ENCODE measurements around the gene BRINP3.
"Not testable (repeated sequence)": the region's sequence is repeated elsewhere in the genome, so short reads cannot be mapped to it uniquely, and the experiment has no call there.

The BRINP3 gene

DNA sequence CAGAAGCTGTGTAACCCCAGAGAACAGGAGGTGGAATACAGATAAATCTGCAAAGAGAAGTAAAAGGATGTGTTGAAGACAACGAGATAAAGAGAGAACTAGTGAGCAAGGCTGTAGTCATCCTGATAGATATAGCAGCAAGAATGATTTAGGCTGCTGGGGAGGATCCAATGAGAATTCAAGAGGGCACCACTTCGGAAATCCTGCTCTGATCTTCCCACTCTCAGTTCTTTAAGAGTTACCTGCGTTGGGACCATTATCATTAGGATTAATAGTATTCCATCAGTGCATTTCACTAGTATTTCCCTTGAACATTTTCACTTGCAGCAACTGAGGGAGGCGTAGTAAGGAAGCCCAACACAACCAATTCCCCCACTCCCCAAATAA, at the start of gene BRINP3:
TSS of gene BRINP3 (minus strand) at position 103 of the 387 bp plus-strand sequence.
- no peak for DNase-seq (ENCODE audit: low read depth)

DNA sequence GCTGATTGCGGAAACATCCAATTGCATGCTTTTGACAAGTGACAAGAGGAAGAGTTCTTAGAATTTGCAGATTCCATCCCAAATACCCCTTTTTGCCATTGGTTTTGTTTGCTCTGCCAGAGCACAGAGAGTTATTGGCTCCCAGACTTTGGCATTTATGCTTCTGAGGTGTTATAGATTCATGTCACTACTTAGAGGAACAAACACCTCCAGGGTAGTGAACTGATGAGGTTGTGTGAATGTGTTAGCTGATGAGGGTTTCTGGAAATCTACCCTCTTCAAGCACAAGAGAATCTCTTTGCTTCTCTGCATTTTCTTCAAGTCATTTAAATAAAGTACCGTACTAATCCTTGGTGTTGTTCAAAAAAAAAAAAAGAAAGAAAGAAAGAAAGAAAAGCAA, 33.9 kb upstream of the BRINP3 start:
- DNase-seq (ENCODE audit: low read depth): no peak

DNA sequence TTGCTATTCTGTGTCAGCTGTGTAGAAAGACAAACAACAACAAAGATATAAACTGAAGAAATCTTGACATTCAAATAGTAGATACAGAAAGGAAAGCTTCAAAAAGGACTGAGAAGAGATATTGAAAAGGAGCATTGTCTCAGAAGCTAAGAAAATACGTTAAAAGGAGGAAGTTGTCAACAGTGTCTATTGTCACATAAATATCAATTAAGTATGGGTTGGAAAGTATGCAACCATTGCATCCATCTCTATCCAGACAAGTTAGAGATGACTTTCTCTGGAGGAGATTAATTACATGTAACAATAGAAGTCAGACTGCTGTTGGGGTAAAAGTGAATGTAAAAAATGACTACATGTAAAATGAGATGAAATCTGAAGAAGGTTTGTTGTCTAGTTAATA, 29.7 kb upstream of the BRINP3 start:
- no peak for DNase-seq (ENCODE audit: low read depth)

DNA sequence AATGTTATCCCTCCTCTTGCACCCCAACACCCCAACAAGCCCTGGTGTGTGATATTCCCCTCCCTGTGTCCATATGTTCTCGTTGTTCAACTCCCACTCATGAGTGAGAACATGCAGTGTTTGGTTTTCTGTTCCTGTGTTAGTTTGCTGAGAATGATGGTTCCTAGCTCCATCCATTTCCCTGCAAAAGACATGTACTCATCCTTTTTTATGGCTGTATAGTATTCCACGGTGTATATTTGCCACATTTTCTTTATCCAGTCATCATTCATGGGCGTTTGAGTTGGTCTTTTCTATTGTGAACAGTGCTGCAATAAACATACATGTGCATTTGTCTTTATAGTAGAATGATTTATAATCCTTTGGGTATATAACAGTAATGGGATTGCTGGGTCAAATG, 26.9 kb upstream of the BRINP3 start:
- not testable (repeated sequence) for DNase-seq (ENCODE audit: low read depth)

DNA sequence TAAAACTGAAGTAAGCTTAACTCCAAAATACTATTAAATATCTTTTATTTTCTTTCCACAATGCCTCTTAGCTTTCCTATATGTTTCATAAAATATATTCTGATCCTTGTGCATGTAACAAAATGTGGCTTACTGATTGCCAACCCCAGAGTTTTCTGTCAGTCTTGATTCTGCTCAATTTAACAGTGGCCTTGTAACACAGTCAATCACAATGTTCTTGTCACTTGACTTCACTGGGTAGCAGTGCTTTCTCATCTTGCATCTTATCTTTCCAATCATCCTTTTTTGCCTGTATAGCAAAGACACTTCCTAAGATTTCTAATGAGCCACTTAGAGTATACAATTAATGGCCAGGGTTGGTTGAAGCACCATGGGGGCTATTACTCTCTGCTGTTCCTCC, 19.9 kb upstream of the BRINP3 start:
- no peak for DNase-seq (ENCODE audit: low read depth)

DNA sequence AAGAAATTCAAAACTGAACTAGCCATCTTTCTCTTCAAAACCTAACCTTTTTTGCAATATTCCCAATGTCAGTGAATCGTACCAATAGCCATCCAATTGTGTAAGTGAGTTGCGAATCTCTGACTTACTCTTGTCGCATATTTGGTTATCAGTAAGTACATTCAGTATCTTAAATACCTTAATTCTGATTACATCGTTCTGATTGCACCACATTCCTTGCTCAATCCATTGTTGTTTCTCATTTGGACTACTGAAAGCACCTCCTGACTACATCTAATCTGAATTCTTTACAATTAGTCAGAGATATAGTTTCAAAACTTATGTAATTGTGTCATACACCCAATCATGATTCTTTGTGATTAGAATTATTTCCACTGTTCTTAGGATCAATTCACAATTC, 16.8 kb upstream of the BRINP3 start:
- no peak for DNase-seq (ENCODE audit: low read depth)

DNA sequence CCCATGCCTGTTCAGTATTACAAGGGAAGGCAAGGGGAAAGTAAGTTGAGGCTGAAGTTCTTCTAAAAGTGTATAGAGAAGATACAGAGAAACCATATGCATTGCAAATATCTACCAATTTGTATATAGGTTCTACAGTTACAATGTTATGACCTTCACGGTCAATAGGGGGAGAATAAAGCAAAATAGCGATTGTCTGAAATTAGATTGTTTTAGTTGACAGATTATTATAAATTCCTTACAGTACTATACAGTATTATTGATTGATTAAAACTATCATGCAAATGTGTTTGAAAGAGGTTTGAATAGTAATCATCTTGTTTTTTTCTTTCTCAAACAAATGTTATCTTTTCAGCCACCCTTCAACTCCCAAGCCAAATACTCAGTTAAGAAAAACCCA, 13.7 kb upstream of the BRINP3 start:
- DNase-seq (ENCODE audit: low read depth): no peak

DNA sequence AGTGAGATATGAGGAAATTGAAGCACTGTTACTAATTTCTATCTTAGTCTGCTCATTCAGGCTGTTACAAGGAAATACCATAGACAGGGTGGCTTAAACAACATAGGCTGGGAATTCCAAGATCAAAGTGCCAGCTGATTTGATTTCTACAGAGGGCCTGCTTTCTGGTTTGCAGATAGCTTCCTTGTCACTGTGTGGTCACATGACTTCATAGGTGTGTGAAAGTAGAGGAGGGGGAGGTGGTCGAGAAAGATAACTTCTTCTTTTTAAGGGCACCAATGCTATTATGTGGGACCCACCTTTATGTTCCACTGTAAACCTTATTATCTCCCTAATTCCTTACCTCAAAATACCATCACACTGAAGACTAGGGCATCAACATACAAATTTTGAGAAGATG, 6.4 kb upstream of the BRINP3 start:
- no peak for DNase-seq (ENCODE audit: low read depth)

DNA sequence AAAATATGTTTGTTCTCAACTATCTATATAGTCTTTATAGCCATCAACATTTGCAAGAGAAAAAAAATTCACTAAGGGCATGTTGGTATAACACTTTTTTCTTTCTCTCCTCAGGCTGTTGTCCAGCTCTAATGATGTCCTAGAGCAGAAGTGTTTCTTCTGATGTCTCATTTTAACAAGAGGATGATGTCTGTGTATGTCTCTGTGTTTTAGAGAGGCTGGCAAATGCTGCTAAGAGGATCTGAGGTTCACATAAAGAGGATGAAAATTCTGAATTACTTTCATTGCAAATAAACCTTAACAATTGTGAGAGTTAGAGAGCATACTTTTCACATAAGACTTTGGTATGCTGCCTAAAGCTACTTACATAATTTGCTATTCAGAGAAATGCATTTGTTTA, 2.6 kb upstream of the BRINP3 start:
- DNase-seq (ENCODE audit: low read depth): no peak

DNA sequence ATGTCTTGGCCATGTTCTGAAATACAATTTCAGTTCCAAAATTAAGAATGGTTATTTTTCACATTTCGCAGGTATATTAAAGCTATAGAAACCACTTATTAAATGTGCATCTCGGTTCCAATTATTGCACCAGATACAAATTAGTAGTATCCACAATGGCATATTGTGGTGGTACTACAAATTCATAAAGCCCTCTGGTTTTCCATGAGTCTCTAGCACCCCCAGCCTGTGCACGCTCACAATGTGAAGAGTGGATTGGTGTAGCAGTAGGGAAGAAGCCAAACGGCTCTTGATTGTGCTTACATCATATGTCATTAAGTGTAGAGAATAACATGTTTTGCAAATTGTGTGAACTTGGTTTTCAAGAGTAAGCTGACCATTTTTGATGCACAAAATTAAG, 1.9 kb upstream of the BRINP3 start:
- DNase-seq (ENCODE audit: low read depth): no peak

DNA sequence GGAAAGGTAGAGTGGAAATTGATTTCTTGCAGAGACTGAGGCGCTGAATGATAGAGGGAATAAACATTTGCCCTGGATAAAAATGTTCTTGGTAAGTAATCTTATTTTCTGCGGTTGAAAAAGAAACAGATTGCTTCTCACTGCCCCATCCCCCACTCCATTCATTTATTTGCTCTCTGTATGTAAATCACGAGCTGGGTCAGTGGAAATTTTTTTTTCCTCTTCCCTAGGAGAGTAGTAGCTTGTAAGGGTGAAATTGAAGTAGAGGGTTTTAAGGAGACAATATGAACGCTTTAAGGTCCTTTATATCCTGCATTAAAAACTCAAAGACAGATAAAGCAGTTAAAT, 1.4 kb upstream of the BRINP3 start:
- no peak for DNase-seq (ENCODE audit: low read depth)

DNA sequence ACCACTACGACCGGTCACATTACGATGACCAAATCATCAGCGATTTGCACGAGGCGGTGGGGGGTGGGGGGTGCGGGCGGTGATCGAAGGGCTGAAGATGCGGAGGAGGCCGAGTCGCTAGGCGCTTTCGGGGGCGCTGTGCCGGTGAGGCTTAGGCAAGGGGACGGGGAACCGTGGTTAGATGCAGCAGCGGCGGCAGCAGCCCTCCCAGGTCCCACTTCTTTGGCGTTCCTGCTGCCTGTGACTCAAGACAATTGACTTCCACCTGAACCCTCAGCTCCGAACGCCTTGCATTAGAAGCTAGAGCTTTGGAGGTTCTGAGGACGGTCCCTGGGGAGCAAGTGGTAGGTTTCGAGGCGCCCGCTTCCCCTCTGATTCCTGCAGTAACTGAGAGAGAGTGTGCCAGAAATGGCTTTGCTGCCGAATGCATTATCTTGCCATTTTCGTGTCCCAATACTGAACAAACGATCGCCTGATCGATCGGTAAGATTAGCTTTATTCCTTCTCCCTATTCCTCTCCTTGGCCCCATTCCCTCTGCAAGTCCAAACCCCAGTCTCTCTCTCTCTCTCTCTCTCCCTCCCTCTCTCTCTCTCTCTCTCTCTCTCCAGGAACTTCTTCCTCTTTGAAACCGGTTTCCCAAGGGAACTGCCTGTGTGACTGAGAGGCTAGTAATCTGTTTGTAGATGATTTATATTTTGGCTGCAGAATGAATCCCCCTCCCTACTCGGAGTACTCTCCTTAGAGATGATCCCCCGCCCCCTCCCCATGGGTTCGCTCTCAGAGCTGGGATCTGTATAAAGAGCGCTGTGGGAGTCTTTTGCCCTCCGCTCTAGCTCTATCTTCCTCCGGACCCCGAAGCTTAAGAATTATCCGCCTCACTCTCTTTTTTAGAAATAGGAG, 735 bp upstream of the BRINP3 start:
- DNase-seq (ENCODE audit: low read depth): no peak

DNA sequence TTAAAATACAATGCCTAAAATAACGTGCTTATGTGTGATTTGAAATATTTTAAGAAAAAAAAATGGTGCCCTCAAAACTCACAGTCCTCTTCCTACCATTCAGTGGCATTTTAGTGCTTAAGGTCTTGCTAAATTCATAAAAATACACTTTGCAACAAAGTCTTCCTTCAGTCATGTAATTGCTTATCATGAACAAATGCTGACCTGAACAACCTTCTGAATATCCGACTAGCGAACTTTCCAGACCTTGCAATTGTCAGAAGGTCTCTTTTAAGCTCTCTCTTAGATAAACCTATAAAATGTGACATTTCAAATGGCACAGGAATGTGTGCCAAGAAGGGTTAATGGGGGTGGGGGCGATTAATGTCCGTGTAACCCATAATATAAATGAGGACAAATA, 858 bp downstream of the BRINP3 start:
- no peak for DNase-seq (ENCODE audit: low read depth)

DNA sequence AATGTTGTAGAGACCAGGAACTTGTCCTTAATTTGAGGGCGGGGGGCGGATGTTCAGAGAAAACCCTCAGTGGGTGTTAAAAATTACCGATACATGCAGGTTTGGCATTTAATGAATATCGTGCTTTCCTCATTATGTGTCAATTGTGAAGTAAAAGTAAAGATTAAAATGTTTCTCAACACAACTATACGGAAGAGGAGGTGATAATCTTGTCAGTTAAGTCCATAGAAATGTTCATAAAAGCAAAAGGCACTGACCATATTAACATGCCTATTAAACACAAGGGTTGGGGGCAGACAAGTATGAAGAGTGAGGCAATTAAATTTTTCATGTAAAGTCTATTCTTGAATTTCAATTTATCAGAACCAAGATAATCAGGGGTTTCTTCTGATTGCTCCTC, 1.3 kb downstream of the BRINP3 start:
- DNase-seq (ENCODE audit: low read depth): no peak

DNA sequence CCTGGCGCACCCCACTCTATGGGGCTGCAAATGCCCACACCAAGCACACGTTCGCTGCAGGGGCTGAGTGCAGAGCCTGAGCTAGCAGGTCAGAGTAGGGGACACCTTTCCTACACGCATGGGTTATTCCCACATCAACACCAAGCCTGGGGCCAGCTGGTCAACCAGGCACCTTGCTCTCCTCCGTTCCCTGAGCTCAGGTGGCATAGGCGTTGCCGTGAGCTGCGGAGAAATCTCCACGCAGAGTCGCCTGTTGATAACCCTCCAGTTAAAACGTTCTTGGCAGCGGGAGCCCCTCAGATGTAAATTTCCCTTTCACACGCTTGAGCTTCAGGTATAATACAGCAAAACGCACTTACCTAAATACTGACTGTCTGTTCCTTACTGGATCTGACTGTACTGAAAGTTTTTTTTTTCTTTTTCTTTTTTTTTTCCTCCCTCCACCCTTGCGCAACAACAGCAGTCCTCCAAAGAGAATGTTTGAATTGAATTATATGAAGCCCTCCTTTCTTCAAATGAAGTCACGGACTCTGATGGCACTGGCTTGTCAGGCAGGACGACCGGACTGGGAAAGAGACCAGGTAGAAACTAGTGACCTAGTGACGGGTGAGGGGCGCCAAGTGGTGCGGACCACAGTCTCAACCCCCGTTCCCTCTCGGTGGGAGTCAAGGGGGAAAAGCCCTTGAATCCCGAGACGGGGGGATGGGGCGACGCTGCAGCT, 2.1 kb downstream of the BRINP3 start:
- no peak for DNase-seq (ENCODE audit: low read depth)

DNA sequence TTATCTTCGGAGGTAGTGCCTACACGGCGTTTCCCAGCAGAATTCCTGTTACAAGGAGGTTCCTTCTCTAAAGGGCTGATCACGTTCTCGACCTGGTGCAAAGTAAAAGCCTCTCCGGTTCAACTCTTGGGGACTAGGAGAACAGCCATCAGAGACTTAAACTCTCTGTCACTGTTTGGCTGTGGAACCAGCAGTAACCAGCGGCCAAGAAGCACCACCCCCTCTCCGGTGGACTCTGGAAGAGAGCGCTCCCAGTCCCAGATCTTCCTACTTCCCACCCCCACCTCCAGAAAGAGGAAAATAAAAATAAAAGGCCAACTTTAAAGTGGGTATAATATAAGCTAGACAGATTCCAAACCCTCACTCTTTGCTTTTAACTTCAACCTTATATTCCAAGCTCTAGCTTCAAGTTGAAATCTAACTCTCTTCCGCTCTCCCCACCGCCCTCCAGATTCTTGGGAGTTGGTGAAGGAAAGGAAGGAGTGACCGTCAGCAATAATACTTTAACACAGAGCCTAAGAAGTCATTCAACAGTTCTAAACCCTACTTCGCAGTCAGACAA, 2.9 kb downstream of the BRINP3 start:
- DNase-seq (ENCODE audit: low read depth): no peak

DNA sequence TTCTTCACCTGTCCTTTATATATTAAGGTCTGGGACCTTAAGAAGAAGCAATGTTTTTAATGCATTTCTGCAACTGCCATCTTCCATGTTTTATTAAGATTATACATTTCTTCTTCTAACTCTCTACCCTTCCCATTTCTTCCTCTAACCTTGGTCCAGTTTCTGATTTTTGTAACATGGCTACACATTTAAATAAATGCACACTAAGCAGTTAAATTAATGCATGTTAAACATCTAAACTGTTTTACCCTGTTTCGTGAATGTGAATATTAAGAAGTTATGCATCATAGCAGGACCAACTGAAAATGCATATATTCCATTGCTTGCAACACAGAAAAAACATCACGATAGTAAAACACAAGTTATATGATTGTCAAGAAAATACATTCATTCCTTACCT, 3.7 kb downstream of the BRINP3 start:
- no peak for DNase-seq (ENCODE audit: low read depth)

DNA sequence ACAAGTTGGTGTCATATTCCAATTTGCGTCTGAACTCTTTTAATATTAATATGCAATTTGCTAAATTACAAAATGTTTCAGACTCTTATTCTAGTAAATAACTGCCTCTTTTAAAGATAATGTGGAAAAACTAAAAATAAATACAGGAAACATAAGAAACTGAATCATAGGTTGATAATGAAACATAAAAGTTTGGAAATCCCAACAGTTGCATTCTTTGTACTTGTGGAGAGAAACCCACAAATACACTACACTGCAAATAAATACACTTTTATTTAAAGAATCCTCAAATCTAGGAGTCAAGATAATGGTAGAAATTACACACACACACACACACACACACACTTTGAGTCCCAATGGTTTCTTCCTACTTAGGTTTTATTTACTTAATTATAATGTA, 5.2 kb downstream of the BRINP3 start:
- no peak for DNase-seq (ENCODE audit: low read depth)

DNA sequence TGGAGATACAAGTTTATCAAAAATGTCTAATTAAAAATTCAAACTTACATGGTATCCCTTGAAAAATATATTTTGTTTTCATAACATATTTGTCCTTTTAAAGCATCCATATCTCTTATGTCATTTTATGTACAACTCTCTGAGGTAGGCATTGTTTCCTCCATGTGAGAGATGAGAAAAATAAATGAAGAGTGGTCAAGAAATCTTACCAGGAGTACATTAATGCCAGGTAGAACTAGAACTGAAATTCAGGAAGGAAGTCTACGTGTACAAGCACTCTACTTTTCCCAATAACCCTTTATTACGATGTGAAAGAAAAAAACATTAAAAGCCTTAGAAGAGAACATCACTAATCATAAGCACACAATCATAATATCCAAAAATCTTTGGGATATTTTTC, 5.6 kb downstream of the BRINP3 start:
- no peak for DNase-seq (ENCODE audit: low read depth)

DNA sequence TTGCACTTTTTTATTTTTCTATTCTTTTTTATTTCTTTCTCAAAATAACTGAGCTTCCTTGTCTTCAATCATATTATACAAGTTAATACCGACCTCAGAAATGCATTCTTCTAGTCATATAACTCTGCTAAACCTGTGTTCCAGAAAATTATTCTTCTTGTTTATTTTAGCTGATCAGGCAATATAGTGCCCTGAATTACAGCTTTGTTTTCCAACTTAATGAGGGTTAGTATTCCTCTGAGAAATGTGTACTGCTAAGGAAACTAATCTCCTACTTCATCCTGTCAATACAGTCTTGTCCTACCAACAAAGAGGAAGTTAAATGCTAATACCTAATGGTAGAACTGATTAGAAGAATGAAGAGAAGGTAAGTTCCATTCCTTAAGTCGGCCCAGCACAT, 13.0 kb downstream of the BRINP3 start:
- DNase-seq (ENCODE audit: low read depth): no peak

DNA sequence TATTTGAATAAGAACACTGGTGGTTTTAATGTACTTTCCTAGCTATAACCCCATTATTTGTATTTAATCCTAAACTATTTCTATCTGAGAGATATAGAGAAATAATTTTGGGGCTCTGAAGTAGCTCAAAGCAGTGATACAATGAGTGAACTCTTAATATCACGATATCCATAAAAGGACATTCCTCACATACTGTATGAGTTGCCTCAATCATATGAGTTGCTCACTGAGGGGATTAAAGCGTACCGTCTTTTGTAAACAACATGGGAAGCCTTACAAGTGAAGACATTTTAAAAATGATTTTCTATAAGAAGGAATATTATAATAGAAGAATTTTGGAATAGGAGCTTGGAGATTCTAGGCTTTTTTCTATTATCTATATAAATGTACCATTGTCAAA, 21.5 kb downstream of the BRINP3 start:
- no peak for DNase-seq (ENCODE audit: low read depth)

DNA sequence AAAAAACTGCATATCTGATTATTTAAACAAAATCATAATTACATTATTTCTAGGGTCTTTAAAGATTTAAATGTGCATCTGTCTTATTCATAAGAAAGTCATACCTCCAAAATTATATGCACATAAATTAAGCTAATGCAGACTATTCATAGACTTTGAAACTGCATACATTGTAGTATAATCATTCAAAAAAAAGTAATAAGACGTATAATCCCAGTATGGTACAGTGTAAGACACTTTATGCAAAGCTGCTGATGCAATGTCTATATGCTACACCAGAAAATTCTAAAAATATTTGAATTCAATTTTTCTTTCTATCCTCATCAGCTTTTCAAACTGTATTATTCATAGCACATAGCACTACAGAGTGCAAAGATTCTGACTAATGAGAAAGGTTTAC, 22.0 kb downstream of the BRINP3 start:
- no peak for DNase-seq (ENCODE audit: low read depth)

DNA sequence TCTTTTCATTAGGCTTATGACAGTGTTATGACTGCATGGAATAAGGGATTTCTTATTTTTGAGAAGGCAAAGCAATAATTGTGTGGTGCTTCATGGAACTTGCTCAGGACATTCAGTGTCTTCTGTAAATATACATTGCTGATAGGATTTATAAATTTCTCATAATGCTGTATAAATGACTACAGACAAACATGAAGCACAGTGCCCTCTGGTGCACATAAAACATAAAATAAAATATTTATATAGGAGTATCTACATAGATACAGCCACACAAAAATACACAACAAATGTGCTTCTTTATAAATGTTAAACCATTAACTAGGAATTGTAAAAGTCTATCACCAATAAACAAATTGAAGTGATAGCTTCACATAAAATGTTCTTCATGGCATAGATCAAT, 24.1 kb downstream of the BRINP3 start:
- DNase-seq (ENCODE audit: low read depth): no peak

All from stimulated activated CD8-positive, alpha-beta memory T cell treated with anti-CD3 and anti-CD28 coated beads, Interleukin-12 subunit alpha, Interleukin-12 subunit beta, amount 100 ng/mL, for 4 hours (primary cell).